ENCODE measurements around the gene DMRTA2.

The DMRTA2 gene

GRCh38 chr1:50424045-50424883, 1.0 kb upstream of the DMRTA2 start:
- DNase-seq (ENCODE audit: low read depth in 2 of 2) = no peak

GRCh38 chr1:50423670-50424000, 392 bp upstream of the DMRTA2 start:
- DNase-seq (ENCODE audit: low read depth in 2 of 2) = no peak

- no peak for DNase-seq (ENCODE audit: low read depth in 2 of 2)
These were observed 633 bp downstream of the DMRTA2 start for GRCh38 chr1:50422675-50422945.

- DNase-seq (ENCODE audit: low read depth in 2 of 2) = no peak
These were observed 1.2 kb downstream of the DMRTA2 start for GRCh38 chr1:50421768-50422674.

GRCh38 chr1:50421366-50421748, 1.9 kb downstream of the DMRTA2 start:
- no peak for DNase-seq (ENCODE audit: low read depth in 2 of 2)

- no peak for DNase-seq (ENCODE audit: low read depth in 2 of 2)
These were observed 2.4 kb downstream of the DMRTA2 start for GRCh38 chr1:50420689-50421365.

GRCh38 chr1:50419907-50420677, 3.2 kb downstream of the DMRTA2 start:
- DNase-seq (ENCODE audit: low read depth in 2 of 2) = no peak

- DNase-seq (ENCODE audit: low read depth in 2 of 2) = no peak
These were observed 3.9 kb downstream of the DMRTA2 start for GRCh38 chr1:50419192-50419906.

- no peak for DNase-seq (ENCODE audit: low read depth in 2 of 2)
These were observed 4.6 kb downstream of the DMRTA2 start for GRCh38 chr1:50418600-50419109.

GRCh38 chr1:50417946-50418599, 5.2 kb downstream of the DMRTA2 start:
- no peak for DNase-seq (ENCODE audit: low read depth in 2 of 2)

GRCh38 chr1:50417507-50417906, 5.7 kb downstream of the DMRTA2 start:
- no peak for DNase-seq (ENCODE audit: low read depth in 2 of 2)

- no peak for DNase-seq (ENCODE audit: low read depth in 2 of 2)
These were observed 6.4 kb downstream of the DMRTA2 start for GRCh38 chr1:50416553-50417453.

GRCh38 chr1:50416150-50416527, 7.1 kb downstream of the DMRTA2 start:
- DNase-seq (ENCODE audit: low read depth in 2 of 2) = no peak

- DNase-seq (ENCODE audit: low read depth in 2 of 2) = no peak
These were observed 7.8 kb downstream of the DMRTA2 start for GRCh38 chr1:50415235-50416149.

GRCh38 chr1:50414853-50415234, 8.4 kb downstream of the DMRTA2 start:
- no peak for DNase-seq (ENCODE audit: low read depth in 2 of 2)

GRCh38 chr1:50412813-50413476, 10.3 kb downstream of the DMRTA2 start:
- no peak for DNase-seq (ENCODE audit: low read depth in 2 of 2)

- DNase-seq (ENCODE audit: low read depth in 2 of 2) = no peak
These were observed 17.4 kb downstream of the DMRTA2 start for GRCh38 chr1:50405814-50406213.
